Pulmonary artery endothelial cell (primary cell): ENCODE measurements around the gene MARK3. TPM values are rescaled to one million over a fixed set of nuclear protein-coding genes. Genes with fewer than 3 reads are reported as not detected.

ENCODE experiments used
- DNase-seq: peaks from one replicate; pipeline ENCODE4 v3.0.0-alpha.2; 2011; ENCODE audit warnings: low read depth, low spot score
- total RNA-seq: library from RNA; depleted of rRNA; stranded (reverse); fragments of >200 nt; gene quantifications from 2 replicates; pipeline ENCODE4 v1.2.3, GENCODE V29; 2014

MARK3 gene
- total RNA-seq, 1 donor from 2014 or later: 67.9 TPM

DNA sequence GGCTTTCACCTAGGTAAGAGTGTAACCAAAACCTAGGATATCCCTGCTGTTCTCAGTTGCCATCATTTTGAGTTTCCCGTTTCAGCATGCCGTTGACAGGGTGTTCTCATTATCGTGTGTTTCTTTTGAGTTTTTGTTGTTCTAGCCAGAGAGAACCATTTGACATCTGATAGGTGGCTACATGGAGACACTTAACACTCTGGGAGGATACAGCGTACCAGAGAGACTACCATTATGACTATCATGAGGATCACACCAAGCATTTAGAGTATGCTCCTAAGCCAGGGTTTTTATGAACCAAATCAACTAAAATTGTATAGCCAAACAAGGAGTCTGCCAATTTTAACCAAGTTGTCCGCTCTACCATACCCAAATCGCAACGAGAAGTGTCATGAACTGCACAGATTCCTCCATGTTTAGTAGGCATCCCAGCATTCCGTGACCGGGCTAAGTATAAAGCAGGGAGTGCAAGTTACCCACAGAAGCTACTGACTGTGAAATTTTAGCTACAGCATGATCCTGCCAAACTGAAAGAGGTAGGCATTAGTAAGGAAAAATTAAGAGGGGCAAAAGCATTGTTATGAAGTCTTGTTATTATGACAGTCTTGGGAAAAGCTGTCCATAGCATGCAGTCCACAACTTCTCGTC lies 48.8 kb downstream of the MARK3 start:
- DNase-seq: no peak

DNA sequence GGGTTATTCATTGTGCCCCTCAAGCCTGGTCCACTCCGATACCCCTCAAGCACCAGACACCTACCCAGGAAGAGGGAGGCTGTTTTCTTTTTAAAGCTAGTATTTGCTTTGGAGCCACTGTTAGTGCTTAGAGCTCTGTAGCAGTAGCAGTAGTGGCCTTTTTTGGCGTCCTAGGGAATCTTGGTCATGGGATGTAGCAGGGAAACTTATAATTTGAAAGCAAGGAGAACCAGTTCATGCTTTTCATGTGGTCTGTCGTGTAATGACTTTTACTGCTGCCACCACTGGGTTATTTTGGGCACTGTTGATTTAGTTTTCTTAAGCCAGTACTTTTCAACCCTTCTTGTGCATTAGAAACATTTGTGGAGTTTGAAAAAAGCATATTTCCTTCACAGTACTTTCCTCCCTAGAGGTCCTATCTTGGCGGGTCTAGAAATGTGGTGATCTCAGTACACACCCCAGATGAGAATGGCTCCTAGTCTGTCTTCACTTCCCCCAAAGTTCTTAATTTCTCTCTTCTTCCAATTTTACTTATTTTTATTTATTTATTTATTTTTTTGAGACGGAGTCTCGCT lies 49.7 kb downstream of the MARK3 start:
- no peak for DNase-seq

DNA sequence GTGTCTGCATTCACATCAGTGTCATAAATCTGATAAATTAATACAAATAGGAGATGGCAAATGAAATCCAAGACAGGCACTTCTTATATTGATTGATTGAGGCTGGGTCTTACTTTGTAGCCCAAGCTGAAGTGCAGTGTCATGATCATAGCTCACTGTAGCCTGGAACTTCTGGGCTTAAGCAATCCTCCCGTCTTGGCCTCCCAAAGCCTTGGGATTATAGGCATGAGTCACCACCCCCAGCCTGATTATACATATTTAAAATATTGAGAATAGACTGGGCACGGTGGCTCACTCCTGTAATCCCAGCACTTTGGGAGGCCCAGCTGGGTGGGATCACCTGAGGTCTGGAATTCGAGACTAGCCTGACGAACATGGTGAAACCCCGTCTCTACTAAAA lies 51.3 kb downstream of the MARK3 start:
- no peak for DNase-seq

DNA sequence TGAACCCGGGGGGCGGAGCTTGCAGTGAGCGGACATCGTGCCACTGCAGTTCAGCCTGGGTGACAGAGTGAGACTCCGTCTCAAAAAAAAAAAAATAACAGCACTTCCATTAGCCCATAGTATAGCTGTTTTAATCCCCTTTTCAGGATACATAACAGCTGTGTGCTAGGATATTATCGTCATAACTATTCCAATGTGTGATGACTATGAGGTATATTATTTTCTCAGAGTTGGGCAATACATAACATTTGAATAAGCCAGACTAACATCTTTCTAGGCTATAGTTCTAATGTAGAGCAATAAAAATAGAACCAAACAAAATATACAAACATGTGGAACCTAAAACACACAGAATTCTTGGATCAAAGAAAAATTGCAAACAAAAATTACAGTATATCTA lies 57.1 kb downstream of the MARK3 start:
- DNase-seq: no peak

DNA sequence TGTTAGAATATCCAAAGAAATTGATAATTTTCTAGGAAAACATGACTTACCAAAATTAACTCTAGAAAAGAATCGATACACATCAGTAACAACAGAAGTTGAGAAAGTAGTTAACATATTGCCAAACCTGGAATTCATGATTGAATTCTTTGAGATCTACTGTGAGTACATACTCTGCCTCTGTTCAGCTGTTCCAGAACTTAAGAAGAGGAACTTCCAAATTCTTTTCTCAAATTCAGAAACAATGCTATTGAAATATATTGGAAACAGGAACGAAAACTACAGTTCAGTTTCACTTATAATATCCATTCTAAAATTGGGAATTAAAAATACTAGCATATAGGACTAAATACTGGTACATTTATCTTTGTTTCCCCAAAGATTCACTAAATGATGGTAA lies 57.9 kb downstream of the MARK3 start:
- DNase-seq: no peak

DNA sequence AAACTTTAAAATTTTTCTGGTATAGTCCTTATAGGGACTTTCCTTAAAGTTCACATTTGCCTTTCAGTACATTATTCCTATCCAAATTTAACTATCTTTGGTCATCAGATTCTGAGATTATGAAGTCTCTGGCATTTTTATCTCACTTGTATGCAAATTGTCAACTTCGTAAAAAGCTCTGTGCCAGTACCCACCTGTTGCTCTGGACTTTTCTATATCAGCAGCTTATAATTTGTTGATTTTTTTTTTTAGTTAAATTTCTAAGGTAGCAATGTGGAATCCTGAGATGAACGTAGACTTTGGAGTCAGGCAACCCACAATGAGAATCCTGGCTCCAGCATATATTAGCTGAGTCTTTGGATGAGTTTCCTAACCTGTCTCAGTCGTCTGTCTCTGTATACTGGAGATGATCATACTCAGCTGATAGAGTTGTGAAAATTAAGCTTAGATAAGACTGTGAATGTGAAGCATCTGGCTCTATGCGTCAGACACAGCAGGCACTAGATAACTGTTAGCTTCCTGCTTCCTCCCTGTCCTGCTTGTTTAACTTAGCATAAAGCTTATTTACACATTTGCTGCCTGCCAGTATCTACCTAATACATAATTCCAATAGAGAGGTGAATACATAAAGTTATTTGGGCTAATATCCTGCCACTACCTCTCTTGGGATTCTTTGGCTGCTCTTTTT lies 59.8 kb downstream of the MARK3 start:
- no peak for DNase-seq

DNA sequence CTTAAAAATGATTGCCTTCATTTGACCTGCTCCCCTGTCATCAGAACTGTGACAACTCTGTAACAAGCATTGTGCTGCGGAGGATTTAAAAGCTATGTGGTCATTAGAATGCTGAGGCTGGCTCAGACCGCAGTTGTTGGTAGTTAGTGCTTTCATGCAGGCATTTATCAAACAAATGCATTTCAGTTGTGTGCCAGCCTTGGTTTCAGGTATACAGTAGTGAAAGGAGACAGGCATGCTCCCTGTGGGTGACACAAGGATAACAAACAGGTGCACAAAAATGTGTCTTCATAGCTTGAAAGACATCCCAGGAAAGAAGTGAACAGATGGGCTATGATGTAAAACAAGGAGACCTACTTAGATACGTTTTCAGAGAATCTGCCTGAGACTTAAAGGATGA lies 60.6 kb downstream of the MARK3 start:
- no peak for DNase-seq

DNA sequence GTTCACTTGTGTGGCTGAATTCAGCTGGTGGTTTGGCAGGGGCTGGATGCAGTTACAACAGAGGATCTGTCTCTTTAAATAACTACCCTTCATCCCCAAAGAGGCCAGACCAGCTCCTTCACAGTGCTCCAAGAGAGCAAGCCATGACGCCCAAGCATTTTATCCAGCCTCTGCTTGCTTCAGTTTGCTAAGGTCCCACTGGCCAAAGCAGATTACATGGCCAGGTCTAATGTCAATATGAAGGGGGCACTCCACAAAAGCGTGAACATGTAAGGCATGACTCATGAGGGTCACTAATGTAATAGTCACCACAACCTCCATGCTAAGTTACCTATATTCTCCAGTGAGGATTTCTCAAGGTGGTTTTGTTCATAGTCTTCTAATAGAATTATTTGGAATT lies 62.9 kb downstream of the MARK3 start:
- DNase-seq: no peak

DNA sequence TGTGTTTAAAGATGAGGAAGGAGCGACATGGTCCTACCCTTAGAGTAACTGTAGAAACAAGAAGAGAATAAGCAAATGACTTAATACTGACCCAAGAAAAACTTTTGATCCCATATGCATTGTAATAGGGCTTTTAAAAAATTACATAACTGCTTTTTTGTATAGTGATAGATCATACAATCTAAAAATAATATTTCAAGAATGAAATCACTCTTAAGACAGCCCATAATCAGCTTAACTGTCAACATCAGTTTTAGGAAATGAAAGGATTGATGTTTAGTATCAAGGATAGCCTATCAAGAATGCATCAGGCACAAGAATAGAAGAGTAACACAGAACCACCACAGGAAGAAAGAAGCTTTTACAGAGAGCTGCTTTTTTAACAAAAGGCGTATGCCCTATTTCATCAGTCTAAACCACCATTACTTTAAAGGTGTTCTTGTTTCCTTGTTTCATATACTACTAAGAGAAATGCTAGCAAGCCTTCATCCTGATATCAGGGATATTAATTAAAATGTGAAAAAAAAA lies 64.5 kb downstream of the MARK3 start:
- DNase-seq: no peak

DNA sequence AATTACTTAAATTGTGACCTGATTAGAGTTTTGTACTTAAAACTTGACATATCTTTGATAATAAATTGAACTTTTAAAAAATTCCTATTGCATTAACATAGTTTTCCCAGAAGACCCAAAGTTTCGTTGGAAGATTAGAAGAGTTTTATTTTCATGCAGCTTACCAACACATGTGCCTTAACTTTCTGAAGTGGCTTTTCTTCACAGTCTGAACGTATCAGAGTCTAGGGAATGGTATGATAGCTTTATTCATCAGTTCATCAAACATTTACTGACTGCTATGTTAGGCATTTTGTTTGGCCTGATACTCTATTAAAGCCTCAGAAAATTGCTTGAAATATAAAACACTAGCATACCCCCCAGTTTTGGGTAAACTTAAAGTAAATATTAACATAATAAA lies 65.2 kb downstream of the MARK3 start:
- DNase-seq: no peak

DNA sequence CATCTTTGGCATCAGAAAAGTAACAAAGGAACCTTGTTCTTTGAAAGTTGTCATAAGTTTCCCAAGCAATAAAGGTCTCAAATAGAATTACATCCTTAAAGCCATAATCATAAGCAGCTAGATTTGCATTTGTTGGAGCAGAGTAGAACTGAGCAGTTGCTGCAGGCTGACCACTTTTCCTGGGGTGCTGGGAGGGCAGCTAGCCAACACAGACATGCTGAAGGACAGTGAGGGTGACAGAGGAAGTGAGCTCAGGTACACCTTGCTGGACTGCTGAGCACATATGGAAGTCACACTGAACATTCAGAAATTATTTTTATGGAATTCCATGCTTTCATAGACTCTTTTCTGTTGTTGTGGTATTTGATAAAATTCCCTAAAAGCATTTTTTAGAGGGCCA lies 66.2 kb downstream of the MARK3 start:
- DNase-seq: no peak

DNA sequence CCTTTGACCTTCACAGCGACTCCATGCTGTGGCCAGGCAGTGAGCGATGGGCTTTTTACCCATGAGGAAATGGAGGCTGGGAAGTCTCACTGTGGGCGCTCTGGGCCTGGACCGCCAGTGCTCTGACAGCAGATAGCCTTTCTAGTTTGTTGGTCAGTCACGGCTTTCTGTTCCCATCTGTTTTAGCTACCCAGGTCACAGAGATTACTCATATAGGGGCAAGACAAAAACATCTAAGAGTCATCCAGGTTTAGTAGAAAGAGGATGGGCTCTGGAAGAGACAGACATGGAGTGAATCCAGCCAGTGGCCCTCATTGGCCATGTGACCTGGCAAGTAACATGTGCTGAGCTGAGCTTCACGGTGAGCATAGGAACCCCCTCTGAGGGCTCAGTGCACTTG lies 68.6 kb downstream of the MARK3 start:
- DNase-seq: no peak

DNA sequence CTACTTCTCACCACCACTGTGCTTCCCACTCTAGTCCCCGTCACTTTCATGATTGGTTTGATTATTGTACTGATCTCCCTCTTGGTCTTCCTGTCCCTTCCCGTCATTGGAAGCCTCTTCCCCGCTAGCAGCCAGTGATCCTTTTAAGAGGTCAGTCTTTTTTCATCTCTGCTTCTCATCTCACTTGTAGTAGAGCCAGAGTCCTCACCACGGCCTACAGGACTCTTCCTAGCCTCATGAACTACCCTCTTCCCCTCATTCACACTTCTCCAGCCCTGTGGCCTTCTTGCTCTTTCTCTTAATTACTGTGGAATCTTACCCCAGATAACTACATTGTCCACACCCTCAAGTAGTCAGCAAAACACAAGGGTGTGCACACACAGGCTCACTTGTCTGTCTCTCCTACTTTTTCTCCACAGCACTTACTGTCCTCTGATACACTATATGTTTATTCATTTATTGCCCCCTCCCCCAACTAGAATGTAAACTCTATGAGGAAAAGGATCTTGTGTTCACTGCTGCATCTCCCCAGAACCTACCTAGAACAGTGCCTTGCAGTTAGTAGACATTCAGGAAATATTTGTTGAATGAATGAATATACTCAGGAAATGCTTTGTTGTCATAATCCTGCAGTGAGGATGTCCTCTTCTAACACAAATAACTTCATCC lies 71.1 kb downstream of the MARK3 start:
- DNase-seq: peak; percentile 10

DNA sequence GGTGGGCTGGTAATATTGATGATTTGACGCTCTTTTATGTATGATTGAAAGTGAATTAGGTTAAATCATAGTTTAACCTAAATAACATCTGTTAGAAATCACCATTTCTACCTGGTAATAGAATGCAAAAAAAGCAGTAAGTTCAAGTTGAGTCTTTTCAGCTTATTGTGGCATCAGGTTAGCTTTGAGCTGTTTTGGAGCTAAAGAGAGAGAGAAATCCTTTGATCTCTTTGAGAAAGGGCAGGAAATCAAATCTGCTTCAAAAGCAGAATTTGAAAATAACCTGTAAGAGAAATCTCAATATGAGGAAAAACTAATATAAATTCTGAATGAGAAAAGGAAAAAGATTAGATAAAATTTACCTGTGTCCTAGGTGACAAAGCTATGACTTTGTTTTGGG lies 75.2 kb downstream of the MARK3 start:
- no peak for DNase-seq

DNA sequence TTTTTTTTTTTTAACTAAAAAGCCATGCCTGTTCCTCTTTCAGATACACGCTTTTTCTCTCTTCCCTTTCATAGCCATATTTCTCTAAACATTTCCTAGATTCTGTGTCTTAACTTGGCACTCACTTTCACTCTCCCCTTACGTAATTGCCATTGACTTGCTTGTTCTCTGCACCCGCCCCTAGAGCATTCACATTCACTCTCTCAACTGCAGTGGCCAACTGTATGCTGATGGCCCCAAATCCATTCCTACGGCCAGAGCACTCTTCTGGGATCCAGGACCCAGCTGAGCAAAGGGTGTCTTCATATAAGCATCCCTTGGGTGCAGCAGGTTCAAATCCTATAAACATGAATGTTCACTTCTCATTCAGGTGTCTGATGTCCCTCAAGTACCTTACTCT lies 77.9 kb downstream of the MARK3 start:
- DNase-seq: no peak

DNA sequence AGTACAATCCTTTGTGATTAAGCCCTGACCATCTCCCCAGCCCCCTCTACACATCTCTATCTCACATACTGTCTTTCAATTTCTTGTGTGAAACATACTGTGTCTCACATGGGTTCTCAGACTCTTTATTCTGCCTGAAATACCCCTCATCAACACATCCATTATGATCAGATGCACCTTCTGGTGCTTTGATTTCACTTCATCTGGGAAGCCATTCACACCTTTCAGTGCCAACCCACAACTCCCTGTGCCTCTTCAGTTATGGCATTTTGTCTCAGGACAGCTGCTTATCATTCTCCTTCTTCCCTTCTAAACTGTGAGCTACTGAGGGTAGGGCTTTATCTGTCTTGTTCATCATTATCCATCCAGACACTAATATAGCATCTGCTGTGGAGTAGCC lies 78.6 kb downstream of the MARK3 start:
- no peak for DNase-seq

DNA sequence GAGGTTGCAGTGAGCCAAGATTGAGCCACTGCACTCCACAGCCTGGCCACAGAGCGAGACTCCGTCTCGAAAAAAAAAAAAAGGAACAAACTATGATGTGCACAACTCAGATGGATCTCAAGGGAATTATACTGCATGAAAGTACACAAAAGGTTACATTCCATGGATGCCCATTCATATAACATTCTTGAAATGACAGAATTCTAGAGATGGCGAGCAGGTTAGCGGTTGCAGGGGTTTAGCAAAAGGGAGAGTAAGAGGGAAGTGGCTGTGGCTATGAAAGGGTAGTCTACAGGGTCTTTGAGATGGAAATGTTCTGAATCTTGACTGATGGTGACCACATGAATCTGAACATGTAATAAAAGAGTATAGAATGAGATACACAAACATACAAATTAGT lies 87.7 kb downstream of the MARK3 start:
- DNase-seq: no peak

DNA sequence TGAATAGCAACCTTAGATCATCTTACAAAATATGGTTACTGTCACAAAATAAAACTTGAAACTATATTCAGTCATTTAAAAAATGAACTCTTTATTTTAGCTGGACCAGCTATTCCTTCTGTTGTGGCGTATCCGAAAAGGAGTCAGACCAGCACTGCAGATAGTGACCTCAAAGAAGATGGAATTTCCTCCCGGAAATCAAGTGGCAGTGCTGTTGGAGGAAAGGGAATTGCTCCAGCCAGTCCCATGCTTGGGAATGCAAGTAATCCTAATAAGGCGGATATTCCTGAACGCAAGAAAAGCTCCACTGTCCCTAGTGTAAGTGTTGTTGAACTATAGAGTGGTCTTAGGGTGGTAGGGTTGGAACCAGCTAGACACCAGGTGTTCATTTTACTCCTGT lies 89.7 kb downstream of the MARK3 start:
- no peak for DNase-seq

DNA sequence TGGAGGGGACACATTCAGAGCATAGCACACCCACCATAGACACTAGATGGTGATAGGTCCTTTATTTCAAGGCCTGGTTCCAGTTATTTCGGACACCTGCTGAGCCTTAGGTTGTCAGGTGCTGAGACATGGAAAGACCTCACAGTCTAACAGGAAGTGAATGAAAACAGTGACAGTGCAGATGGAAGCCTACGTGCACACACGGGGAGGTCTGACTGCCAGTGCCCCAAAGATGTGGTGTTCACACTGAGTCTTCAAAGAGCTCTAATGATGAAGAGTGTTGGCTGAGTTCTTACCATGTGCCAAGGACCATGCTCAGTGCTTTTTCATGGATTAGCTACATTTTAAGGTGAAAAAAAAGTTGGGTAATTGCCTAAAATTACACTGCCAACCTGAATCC lies 90.8 kb downstream of the MARK3 start:
- no peak for DNase-seq

DNA sequence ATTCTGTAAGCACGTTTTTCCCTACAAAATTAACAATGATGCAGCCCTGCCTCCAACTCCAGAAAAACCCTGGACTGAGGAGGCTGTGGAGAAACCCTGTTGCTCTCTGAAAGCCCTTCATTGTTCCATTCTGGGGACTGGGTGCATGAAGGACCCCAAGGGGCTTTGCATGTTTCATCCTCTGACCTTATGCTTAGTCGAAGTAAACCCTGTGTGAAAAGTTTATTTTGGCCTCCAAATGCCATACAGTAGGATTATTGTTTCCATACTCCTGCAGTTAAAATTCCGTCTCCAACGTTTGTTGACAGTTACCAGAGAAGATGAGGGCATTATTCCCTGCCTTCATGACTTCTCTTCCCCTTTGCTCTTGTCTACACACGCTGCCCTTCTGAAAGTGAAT lies 91.4 kb downstream of the MARK3 start:
- no peak for DNase-seq

DNA sequence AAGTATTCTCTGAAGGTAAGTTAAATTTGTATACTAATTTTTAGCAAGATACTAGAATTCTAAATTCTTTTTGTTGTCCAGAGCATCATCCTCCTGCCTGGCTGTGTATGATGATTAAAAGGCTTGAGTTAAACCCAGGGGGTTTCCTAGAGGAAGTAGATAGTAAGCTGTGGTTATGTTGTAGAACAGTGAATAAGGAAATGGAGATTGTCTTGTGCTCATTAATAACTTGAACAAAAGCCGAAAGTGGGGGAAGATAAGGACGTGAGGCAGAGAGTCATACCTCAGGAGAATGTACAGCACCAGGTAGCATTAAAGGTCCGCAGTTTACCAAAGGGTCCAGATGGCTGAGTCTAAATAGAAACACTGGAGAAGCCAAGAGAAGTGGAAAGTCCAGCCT lies 95.4 kb downstream of the MARK3 start:
- DNase-seq: no peak

DNA sequence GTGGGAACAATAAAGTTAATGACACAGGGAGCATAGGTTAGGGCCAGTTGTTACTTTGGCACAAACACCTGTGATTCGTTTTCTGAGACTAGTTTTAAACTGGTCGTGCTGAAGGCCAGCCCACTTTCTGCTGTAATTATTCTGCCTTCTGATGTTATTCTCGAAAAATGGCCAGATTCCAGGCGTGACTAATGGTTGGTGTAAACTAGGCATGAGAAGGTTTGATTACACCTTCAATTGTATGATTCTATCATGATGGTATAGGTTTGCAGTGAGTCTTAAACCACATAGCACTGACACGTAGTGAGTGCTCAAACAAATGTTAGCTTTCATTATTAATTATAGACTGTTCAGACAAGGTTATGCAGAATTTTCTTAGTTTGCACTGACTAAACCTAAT lies 98.4 kb downstream of the MARK3 start:
- DNase-seq: peak; percentile 30
